GM21423 (cell line): Measurements from ENCODE around the gene ZNF853.
"Not testable (repeated sequence)": the region's sequence is repeated elsewhere in the genome, so short reads cannot be mapped to it uniquely, and the experiment has no call there.

Experiments
- ATAC-seq: cut with Tn5 transposase; IDR thresholded peaks from one replicate; pipeline ENCODE4 v1.9.1; 2021; ENCODE audit warnings: mild to moderate bottlenecking, moderate library complexity; ENCODE audit not compliant: unreplicated experiment

Gene ZNF853

GRCh38 chr7:6650521-6651011 is 35.2 kb downstream of the ZNF853 start:
- no peak for ATAC-seq

GRCh38 chr7:6651851-6652445 is 36.5 kb downstream of the ZNF853 start:
- ATAC-seq: no peak

- ATAC-seq: no peak
Measured at GRCh38 chr7:6652446-6653011, 37.1 kb downstream of the ZNF853 start.

- ATAC-seq: no peak
Measured at GRCh38 chr7:6653071-6654003, 37.9 kb downstream of the ZNF853 start.

GRCh38 chr7:6654113-6654841 is 38.9 kb downstream of the ZNF853 start:
- ATAC-seq: no peak

GRCh38 chr7:6654842-6655610 is 39.6 kb downstream of the ZNF853 start:
- no peak for ATAC-seq

GRCh38 chr7:6655636-6656385 is 40.4 kb downstream of the ZNF853 start:
- ATAC-seq: no peak

- no peak for ATAC-seq
Measured at GRCh38 chr7:6656413-6656812, 41.0 kb downstream of the ZNF853 start.

- no peak for ATAC-seq
Measured at GRCh38 chr7:6658618-6659345, 43.4 kb downstream of the ZNF853 start.

GRCh38 chr7:6670851-6671250 is 55.4 kb downstream of the ZNF853 start:
- not testable (repeated sequence) for ATAC-seq
